T-helper 2 cell treated with Interferon-gamma antibody and Interleukin-4, amounts not matched to agents 100 ng/mL and 5 ng/mL, for 36 hours (primary cell): ENCODE measurements around the gene DBX1. TPM values are rescaled to one million over a fixed set of nuclear protein-coding genes. Genes with fewer than 3 reads are reported as not detected.

Experiments
- intact Hi-C: fragments of 100-400 bp; cut with micrococcal nuclease; formaldehyde crosslinking; loops from one replicate; pipeline ENCODE4 v1.15.1; 2023
- total RNA-seq: library from RNA; stranded (reverse); gene quantifications from 2 replicates; pipeline ENCODE4 v1.2.3, GENCODE V29; 2022

DBX1 gene
- total RNA-seq, 1 donor from 2014 or later = not detected

- intact Hi-C loops = loop anchor here (1.0 to 5.0 kb wide), 4 partner anchors 209 to 483 kb away; no protein-coding TSS in a partner anchor
These were observed 32.4 kb downstream of the DBX1 start for GRCh38 chr11:20127671-20128527.

- intact Hi-C loops = loop anchor here (5.0 kb wide), 1 partner anchor 211 kb away; no protein-coding TSS in a partner anchor
These were observed 33.6 kb downstream of the DBX1 start for GRCh38 chr11:20126724-20127123.

- intact Hi-C loops = loop anchor here (5.0 kb wide), 1 partner anchor 211 kb away; no protein-coding TSS in a partner anchor
These were observed 34.3 kb downstream of the DBX1 start for GRCh38 chr11:20125927-20126326.

DNA sequence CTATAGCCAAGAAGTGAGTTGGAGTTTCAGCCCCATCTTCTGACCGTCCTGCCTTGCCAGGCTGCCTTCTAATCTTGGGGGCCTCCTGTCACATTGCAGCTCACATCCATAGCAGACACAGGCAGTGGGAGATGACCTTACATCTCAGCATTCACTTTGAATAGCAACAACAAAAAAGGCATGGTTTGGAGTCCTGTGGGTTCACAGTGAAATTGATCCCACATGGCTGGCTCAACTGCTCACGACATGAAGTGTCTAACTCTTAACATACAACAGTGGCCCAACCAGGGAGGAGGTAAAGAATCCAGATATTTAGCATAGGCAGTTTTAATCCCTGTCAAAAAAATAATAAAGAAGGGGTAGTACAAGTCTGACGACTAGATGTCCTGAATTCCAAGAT lies 38.1 kb downstream of the DBX1 start:
- intact Hi-C loops = no loop called here

DNA sequence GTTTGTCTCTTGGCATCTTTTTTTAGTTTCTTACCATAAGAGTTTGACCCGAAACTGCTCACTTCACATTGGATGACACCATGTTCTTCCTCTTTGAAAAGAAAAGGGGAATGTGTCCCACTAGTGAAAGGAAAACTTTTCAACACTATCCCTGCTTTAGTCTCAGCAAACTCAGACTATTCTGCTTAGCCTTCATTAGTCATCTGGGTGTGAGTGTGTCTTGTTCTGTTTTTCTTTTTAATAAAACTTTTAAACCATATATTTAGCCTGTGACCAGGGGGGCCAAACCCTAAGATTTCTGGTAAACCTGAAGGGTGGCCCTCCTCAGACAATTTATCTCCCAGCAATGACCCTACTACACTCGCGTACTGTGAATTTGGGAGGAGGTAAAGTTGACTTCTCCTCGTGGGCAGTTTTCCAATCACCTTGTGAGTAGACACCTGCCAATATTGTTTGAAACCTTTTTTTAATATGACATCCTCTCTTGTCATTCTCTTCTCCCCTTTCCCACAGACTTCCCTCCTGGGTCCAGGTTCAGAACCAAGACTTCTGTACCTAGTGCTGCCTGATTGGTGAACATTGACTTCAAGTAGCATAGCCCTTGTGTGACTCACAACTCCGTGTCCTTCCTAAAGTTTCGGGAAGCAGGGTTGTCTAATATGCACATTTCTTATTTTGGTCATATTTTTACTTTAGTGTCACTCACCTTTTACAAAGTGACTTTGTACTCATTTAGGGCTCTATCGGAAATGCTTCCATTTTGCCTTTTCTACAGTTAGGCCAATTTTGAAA lies 39.9 kb downstream of the DBX1 start:
- intact Hi-C loops = no loop called here

DNA sequence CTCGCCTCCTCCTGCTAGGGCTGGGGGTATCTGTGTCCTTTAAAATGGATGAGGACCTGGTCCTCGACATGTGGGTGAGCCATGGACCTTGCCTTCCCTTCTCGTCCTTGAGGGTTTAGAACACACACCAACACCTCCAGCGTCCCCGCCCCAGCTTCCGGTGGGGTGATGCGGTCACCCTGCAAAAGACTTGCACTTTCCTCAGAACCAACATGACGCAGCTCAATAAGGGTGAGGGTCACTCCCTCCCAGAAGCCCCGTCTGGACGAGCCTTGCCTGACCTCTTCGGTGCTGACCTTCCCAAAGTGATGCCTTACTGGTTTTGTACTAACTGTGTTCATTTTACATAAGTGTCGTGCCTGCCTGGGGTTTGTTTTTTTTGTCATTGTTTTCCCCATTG lies 41.0 kb downstream of the DBX1 start:
- intact Hi-C loops = no loop called here

DNA sequence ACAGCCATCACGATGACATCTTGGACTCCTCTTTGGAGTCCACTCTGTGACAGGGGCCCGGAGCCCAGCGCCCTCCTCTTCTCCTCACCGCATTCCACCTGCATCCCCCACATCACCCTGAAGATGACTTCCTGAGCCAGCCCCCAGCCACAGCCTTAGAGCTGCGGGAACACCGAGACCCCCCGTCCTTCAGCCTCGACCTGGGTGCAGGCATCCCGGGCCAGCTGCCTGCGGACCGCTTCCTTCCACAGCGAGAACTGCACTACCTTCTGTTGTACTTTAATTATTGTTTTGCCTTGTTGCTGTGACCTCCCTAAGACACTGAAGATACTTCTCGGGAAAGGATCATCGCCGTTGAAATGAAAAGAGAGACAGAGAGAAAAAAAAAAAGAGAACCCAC lies 42.1 kb downstream of the DBX1 start:
- intact Hi-C loops = no loop called here

- intact Hi-C loops = no loop called here
These were observed 43.0 kb downstream of the DBX1 start for GRCh38 chr11:20117291-20117690.

GRCh38 chr11:20116825-20117224 lies 43.5 kb downstream of the DBX1 start:
- intact Hi-C loops = no loop called here

DNA sequence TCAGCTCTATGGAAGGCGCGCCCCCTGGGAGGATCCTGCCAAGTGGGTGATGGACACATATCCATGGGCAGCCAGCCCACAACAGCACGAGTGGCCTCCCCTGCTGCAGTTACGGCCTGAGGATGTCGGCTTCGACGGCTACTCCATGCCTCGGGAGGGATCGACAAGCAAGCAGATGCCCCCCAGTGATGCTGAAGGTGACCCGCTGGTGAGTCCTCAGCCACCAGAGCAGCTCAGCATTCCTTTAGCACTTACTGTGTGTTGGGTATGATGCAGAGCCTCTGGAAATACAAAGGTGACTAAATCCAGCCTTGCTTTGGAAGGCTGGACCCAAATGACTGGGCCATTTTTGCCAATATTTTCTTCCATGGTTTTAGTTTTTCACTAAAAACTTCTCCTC lies 45.7 kb downstream of the DBX1 start:
- intact Hi-C loops = no loop called here

- intact Hi-C loops = no loop called here
These were observed 47.2 kb downstream of the DBX1 start for GRCh38 chr11:20113149-20113438.

DNA sequence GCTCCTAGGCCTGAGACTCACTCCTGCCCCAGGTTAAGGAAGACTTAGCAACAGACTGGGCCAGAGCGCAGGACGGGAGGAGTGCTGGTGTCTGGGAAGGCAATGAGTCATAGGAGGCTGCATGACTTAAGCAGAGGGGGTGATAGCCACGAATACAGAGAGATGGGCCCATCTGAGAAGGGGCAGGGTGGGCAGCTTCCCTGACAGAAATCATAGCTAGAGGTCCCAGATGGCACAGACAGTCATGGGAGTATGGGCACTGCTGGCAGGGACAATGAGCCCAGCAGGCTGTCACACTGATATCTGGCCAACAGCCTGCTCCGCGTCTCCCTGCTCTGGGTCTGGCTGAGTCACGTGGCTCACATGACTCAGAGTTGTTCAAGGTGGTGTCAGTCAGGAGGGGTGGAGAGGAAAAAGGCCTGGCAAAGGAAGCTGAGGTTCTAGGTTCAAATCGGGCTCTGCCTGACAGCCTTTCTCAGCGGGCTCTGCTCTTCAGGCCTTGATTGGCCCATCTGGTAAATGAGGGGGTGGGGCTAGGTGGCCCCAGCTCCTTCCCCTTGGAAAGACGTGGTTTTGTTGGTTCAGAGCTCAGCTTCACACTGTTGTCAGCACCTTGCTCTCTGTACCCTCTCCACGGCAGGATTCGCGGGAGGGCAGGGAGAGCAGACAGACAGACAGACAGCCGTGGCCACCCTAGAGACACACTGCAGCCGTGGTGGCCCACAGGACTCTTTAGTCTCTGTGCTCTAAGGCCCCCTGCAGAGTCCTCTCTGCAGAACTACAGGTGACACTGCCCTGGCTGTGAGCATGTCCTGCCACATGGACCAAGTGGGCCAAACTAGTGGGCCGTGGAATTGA lies 47.8 kb downstream of the DBX1 start:
- intact Hi-C loops = no loop called here

DNA sequence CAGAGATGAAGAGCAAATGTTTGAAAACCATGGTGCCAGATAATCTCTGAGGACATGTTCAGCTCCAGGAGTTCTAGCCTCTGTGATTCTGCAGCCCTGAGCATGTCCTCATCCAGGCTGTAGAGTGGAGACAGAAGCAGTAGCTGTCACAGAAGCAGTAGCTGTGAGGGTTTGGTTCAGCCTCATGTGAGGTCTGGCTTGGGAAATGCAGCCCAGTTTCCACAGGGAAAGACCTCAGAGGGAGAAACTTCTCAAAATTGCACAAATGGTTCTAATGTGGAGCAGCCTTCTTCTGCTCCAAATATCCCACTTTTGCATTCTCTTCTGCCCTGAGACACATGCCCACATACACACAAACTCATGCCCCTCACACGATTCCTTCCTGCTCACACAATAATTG lies 48.4 kb downstream of the DBX1 start:
- intact Hi-C loops = loop anchor here (1.0 kb wide), 1 partner anchor 161 kb away; no protein-coding TSS in a partner anchor

DNA sequence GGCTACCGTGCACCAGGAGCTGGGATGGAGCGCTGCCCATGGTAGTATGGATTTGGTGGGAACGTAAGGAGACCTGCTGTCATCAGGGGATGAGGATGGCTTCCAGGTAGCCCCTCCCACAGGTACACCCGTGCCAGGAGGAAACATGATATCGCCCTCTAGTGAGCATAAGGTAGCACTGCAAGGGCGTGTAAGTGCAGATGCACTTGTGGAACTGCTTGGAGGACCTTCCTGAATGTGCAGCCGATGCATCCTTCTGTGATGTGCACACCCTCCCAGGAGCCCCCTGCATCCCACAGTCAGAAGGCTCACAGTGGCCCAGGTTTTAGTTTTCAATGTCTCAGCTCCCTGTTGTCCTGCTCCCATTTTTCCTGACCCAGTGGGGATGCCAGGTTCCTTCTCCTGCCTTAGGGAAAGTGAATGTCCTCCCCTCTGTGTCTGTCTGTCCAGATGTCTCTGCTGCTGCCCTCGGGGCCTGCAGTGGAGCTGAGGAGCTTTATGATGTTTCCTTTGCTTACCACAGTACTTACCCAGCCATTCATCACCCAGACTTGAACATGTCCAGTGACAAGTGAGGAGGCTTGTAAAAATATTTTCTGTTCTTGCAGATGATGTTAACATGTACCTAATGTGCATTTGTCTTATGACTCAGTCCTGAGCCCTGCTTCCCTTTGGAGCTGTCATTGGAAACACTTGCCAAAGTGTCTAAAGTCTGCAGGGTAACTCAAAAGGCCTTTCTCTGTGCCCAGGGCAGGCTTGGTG lies 49.2 kb downstream of the DBX1 start:
- intact Hi-C loops = loop anchor here (1.0 kb wide), 1 partner anchor 160 kb away; no protein-coding TSS in a partner anchor

GRCh38 chr11:20109731-20110445 lies 50.4 kb downstream of the DBX1 start:
- intact Hi-C loops = no loop called here

Other genes with a start within 250 kb of the DBX1 start
- 39.8 and 40.6 TPM in 2 replicates for gene HTATIP2, start 203.2 kb upstream of the DBX1 start, total RNA-seq
- gene PRMT3, start 227.2 kb upstream of the DBX1 start, total RNA-seq = 21.5 and 21.6 TPM in 2 replicates